Esophagus muscularis mucosa (tissue), 4 donors: ENCODE measurements around the gene BGN. TPM values are rescaled to one million over a fixed set of nuclear protein-coding genes. Genes with fewer than 3 reads are reported as not detected.

Source experiments
- DNase-seq: peaks from one replicate; pipeline ENCODE4 v3.0.0-alpha.2; 2017; ENCODE audit errors: extremely low spot score
- H3K27ac ChIP-seq, 4 donors: fragments of 200-600 bp; sonication (generic); replicated peaks in 1 of 4; 1 replicate in 3 of 4; 2 replicates in 1 of 4; pipeline ENCODE4 v1.5.1; 2016 to 2019; ENCODE audit warnings: mild to moderate bottlenecking in 1 of 4
- H3K27me3 ChIP-seq, 4 donors: fragments of 200-600 bp; sonication (generic); one replicate each; pipeline versions ENCODE4 v1.5.1 to v1.6.0; 2016 to 2019
- H3K36me3 ChIP-seq, 4 donors: fragments of 200-600 bp; sonication (generic); one replicate each; pipeline ENCODE4 v1.5.1; 2016 to 2019
- H3K4me1 ChIP-seq, 4 donors: fragments of 200-600 bp; sonication (generic); one replicate each; pipeline ENCODE4 v1.5.1; 2016 to 2019
- H3K4me3 ChIP-seq, 4 donors: fragments of 200-600 bp; sonication (generic); 1 replicate in 2 of 4; 2 replicates in 2 of 4; pipeline ENCODE4 v1.5.1; 2016 to 2019; ENCODE audit warnings: mild to moderate bottlenecking in 4 of 4, moderate library complexity in 1 of 4
- H3K9me3 ChIP-seq, 4 donors: fragments of 200-600 bp; sonication (generic); 1 replicate in 3 of 4; 2 replicates in 1 of 4; pipeline ENCODE4 v1.5.1; 2016 to 2019
- EP300 ChIP-seq: sonication (generic); formaldehyde crosslinking; IDR thresholded peaks from one replicate; pipeline ENCODE4 v1.6.1; 2017; ENCODE audit warnings: antibody characterized with exemption
- POLR2A ChIP-seq: fragments of 450-650 bp; IDR thresholded peaks from one replicate; pipeline ENCODE4 v1.6.1; 2017; ENCODE audit warnings: antibody characterized with exemption, moderate library complexity, mild to moderate bottlenecking, low read depth
- POLR2AphosphoS5 ChIP-seq, 2 donors: sonication (generic); formaldehyde crosslinking; IDR thresholded peaks; one replicate each; pipeline ENCODE4 v1.6.1; 2017; ENCODE audit warnings: antibody characterized with exemption in 2 of 2
- WGBS: methylation state at CpG from one replicate; pipeline ENCODE4 v1.1.5; 2018; 5-methylcytosine and 5-hydroxymethylcytosine counted together
- intact Hi-C: fragments of 100-400 bp; cut with DNase I; formaldehyde crosslinking; loops from one replicate; pipeline ENCODE4 v1.15.1; 2023
- total RNA-seq, 4 donors: library from RNA; depleted of rRNA; stranded (reverse); fragments of >200 nt; gene quantifications; one replicate each; pipeline versions ENCODE4 v1.1.0 to v1.2.1, GENCODE V29; 2016
- TF ChIP-seq, protein P1 (sequence below), 3 experiments: fragments of 200-600 bp in 2 of 3; fragments of 450-650 bp in 1 of 3; sonication (generic) in 2 of 3; IDR thresholded peaks; one replicate each; pipeline ENCODE4 v1.5.1; 2017 to 2019; ENCODE audit warnings: antibody characterized with exemption in 3 of 3, mild to moderate bottlenecking in 2 of 3, moderate library complexity in 1 of 3

BGN gene
- total RNA-seq, 4 donors from 2014 or later: 16.6 to 77.8 (median 21.5) TPM

DNA sequence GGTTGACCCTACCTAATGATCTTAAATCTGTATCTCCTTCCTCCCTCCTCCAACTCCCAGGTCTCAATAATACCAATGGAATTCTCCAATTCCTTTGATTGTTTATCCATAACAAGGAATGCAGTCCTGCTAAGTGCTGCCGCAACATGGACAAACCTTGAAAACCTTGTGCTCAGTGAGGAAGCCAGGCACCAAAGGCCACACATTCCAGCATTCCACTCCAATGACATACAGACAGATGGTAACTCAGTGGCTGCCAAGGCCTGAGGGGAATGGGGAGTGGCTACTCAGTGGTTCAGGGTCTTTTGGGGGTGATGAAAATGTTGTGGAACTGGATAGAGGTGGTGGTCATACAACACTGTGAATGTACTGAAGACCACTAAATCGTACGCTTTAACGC is 34.8 kb upstream of the BGN start:
- no peak for DNase-seq
- H3K36me3 ChIP-seq: peaks cover 0 to 52% (median 18%) of the 10 kb centered on the region in 4 donors
- H3K9me3 ChIP-seq: no peaks in the 10 kb centered on the region
- H3K4me3 ChIP-seq: no peak overlapping the region
- H3K4me1 ChIP-seq: peaks cover 6 to 22% (median 10%) of the 10 kb centered on the region in 4 donors
- TF ChIP-seq, protein P1, sequence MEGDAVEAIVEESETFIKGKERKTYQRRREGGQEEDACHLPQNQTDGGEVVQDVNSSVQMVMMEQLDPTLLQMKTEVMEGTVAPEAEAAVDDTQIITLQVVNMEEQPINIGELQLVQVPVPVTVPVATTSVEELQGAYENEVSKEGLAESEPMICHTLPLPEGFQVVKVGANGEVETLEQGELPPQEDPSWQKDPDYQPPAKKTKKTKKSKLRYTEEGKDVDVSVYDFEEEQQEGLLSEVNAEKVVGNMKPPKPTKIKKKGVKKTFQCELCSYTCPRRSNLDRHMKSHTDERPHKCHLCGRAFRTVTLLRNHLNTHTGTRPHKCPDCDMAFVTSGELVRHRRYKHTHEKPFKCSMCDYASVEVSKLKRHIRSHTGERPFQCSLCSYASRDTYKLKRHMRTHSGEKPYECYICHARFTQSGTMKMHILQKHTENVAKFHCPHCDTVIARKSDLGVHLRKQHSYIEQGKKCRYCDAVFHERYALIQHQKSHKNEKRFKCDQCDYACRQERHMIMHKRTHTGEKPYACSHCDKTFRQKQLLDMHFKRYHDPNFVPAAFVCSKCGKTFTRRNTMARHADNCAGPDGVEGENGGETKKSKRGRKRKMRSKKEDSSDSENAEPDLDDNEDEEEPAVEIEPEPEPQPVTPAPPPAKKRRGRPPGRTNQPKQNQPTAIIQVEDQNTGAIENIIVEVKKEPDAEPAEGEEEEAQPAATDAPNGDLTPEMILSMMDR (IDR thresholded peaks at IDR 0.05): no peak
- TF ChIP-seq POLR2A: no peak
- no peak for TF ChIP-seq EP300
- no peak for TF ChIP-seq POLR2AphosphoS5 (IDR thresholded peaks at IDR 0.05)
- no peaks in the 10 kb centered on the region for H3K27me3 ChIP-seq
- WGBS: 89% methylated on average over 4 of the region's 4 CpGs
- intact Hi-C loops: no loop called here
- H3K27ac ChIP-seq: no peak overlapping the region

DNA sequence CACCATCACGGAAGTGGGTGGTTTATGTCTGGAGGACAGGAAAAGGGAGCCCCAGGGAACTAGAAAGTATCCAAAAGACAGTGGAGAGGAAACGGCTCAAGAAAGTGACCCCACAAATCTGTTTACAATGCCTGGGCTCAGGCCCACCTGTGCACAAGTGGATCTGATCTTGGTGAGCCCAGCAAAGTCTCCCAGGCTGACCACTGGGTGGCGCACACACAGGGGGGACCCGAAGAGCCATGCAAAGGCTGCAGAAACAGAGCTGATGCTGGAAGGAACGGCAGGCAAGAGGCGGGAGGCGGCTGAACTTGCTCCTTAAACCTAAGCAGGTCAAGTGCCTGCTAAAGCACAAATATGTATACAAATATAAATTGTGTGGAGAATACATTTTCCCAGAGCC is 34.0 kb upstream of the BGN start:
- no peak for DNase-seq
- intact Hi-C loops: no loop called here
- 75% methylated on average over 6 of the region's 7 CpGs for WGBS

DNA sequence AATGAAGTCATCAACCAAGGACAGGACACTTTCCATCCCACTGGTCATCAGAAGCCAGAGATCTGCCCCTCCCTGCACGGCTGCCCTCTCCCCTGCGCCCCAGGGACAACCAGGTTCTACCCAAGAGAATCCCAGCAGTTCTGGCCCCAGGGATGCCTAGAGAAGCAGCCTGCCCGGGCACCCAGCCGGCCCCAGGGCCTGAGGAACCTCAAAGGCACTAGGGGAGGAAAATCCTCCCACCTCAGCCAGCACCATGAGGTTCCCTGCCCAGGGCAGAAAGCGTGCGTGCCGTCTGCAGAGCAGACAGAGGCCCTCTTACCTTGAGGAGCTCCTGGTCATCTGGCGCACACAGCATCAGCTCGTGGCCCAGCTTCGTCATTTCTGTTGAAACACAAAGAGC is 32.5 kb upstream of the BGN start:
- 76% methylated on average over 9 of the region's 10 CpGs for WGBS

More for the DNA sequence above, 34.0 kb upstream of the BGN start:
- H3K27ac ChIP-seq: no peak overlapping the region
- no peak overlapping the region for H3K4me3 ChIP-seq
- H3K36me3 ChIP-seq: peaks cover 0 to 43% (median 16%) of the 10 kb centered on the region in 4 donors
- no peak for TF ChIP-seq EP300
- TF ChIP-seq POLR2AphosphoS5 (IDR thresholded peaks at IDR 0.05): no peak
- TF ChIP-seq, protein P1 (IDR thresholded peaks at IDR 0.05): peak; percentile 26 to 56 (median 30)
- TF ChIP-seq POLR2A: no peak
- H3K27me3 ChIP-seq: no peaks in the 10 kb centered on the region
- no peaks in the 10 kb centered on the region for H3K9me3 ChIP-seq
- peaks cover 6 to 22% (median 10%) of the 10 kb centered on the region in 4 donors for H3K4me1 ChIP-seq

DNA sequence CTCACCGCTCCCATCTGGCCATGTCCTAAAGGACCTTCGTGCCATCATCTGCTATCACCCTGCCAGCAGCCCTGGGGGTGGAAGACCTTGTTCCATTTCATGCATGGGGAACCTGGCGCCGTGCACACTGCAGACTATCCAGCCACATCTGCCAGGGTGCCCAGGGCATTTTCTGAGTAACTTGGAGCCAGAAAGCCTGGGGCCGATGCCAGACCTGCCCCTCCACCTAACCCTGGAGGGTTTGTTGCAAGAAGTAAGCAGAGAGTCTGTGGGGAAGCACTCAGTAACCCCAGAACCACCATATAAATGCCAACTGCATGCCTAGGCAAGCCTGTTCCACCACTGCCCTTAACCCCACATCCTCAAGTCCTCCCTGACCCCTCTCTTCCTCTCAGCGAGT is 31.7 kb upstream of the BGN start:
- TF ChIP-seq EP300 (no peak), POLR2A (no peak), POLR2AphosphoS5 (IDR thresholded peaks at IDR 0.05) (no peak)
- TF ChIP-seq, protein P1 (IDR thresholded peaks at IDR 0.05): no peak
- WGBS: 95% methylated on average over 5 of the region's 6 CpGs
- Histone ChIP-seq H3K9me3 (no peaks in the 10 kb centered on the region), H3K27ac (no peak overlapping the region), H3K4me1 (peaks cover 0 to 5% (median 2%) of the 10 kb centered on the region in 4 donors), H3K36me3 (peaks cover 0 to 38% (median 12%) of the 10 kb centered on the region in 4 donors), H3K4me3 (no peak overlapping the region), H3K27me3 (no peaks in the 10 kb centered on the region)
- intact Hi-C loops: no loop called here
- no peak for DNase-seq

More for the DNA sequence above, 32.5 kb upstream of the BGN start:
- Histone ChIP-seq H3K27me3 (no peaks in the 10 kb centered on the region), H3K9me3 (no peaks in the 10 kb centered on the region), H3K27ac (no peak overlapping the region), H3K4me3 (no peak overlapping the region), H3K4me1 (peaks cover 0 to 9% (median 0%) of the 10 kb centered on the region in 4 donors), H3K36me3 (peaks cover 0 to 37% (median 12%) of the 10 kb centered on the region in 4 donors)
- TF ChIP-seq EP300: no peak
- TF ChIP-seq, protein P1 (IDR thresholded peaks at IDR 0.05): no peak
- TF ChIP-seq POLR2AphosphoS5 (IDR thresholded peaks at IDR 0.05): no peak
- TF ChIP-seq POLR2A: no peak
- no peak for DNase-seq
- intact Hi-C loops: no loop called here

DNA sequence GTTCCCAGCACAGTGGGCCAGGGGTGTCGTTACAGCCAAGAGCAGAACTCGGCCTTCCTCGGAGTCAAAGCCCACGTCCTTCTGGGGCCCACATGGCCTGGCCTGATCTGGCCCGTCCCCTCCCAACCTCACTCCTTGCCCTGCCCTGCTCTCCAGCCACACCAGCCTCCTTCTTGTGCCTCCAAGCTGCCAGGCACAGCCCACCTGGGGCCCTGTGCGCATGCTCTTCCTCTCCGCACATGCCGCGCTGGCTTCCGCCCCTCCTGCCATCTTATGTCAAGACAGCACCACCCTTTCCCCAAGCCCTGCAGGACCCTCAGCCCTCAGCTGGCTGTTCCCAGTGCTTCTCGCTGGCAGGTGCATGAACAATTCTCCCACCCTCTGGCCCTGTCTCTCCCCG is 31.2 kb upstream of the BGN start:
- Histone ChIP-seq H3K27ac (no peak overlapping the region), H3K27me3 (no peaks in the 10 kb centered on the region), H3K4me1 (peaks cover 0 to 7% (median 5%) of the 10 kb centered on the region in 4 donors), H3K36me3 (peaks cover 0 to 40% (median 12%) of the 10 kb centered on the region in 4 donors), H3K4me3 (no peak overlapping the region), H3K9me3 (no peaks in the 10 kb centered on the region)
- no peak for DNase-seq
- 91% methylated on average over 12 of the region's 12 CpGs for WGBS
- intact Hi-C loops: no loop called here
- TF ChIP-seq POLR2A: no peak
- no peak for TF ChIP-seq EP300
- TF ChIP-seq, protein P1 (IDR thresholded peaks at IDR 0.05): no peak
- no peak for TF ChIP-seq POLR2AphosphoS5 (IDR thresholded peaks at IDR 0.05)
